HG02973 (cell line): ENCODE data around the gene CEACAM5.

Source experiments
- ATAC-seq: cut with Tn5 transposase; IDR thresholded peaks from one replicate; pipeline ENCODE4 v1.9.1; 2021; ENCODE audit warnings: moderate library complexity; ENCODE audit not compliant: unreplicated experiment

The CEACAM5 gene

GRCh38 chr19:41708481-41708880 is at the start of gene CEACAM5:
Gene CEACAM5, plus strand, starts transcription at chr19:41708626. Its CDS starts 106 bp downstream, at chr19:41708732.
- ATAC-seq, result no peak

- no peak for ATAC-seq
These were observed 42.4 kb upstream of the CEACAM5 start for GRCh38 chr19:41666075-41666474.

- no peak for ATAC-seq
These were observed 40.1 kb upstream of the CEACAM5 start for GRCh38 chr19:41668315-41668714.

GRCh38 chr19:41670755-41671154 is 37.7 kb upstream of the CEACAM5 start:
- no peak for ATAC-seq

- no peak for ATAC-seq
These were observed 36.9 kb upstream of the CEACAM5 start for GRCh38 chr19:41671486-41671885.

GRCh38 chr19:41682437-41682836 is 26.0 kb upstream of the CEACAM5 start:
- no peak for ATAC-seq

GRCh38 chr19:41687419-41687818 is 21.0 kb upstream of the CEACAM5 start:
- no peak for ATAC-seq

GRCh38 chr19:41688098-41688497 is 20.3 kb upstream of the CEACAM5 start, which contains the start of gene CEACAM7:
Gene CEACAM7, minus strand, starts transcription at chr19:41688270. Its CDS starts 105 bp downstream, at chr19:41688165.
- no peak for ATAC-seq

- ATAC-seq, result no peak
These were observed 19.7 kb upstream of the CEACAM5 start for GRCh38 chr19:41688687-41689086.

- ATAC-seq, result no peak
These were observed 18.2 kb upstream of the CEACAM5 start for GRCh38 chr19:41689993-41690800.

- no peak for ATAC-seq
These were observed 17.7 kb upstream of the CEACAM5 start for GRCh38 chr19:41690801-41691065.

GRCh38 chr19:41691268-41691970 is 17.0 kb upstream of the CEACAM5 start:
- ATAC-seq, result no peak

- ATAC-seq, result no peak
These were observed 14.2 kb upstream of the CEACAM5 start for GRCh38 chr19:41694196-41694595.

GRCh38 chr19:41694831-41695635 is 13.4 kb upstream of the CEACAM5 start:
- no peak for ATAC-seq

- ATAC-seq, result no peak
These were observed 12.7 kb upstream of the CEACAM5 start for GRCh38 chr19:41695745-41696144.

- no peak for ATAC-seq
These were observed 11.8 kb upstream of the CEACAM5 start for GRCh38 chr19:41696402-41697197.

- no peak for ATAC-seq
These were observed 11.1 kb upstream of the CEACAM5 start for GRCh38 chr19:41697198-41697855.

- no peak for ATAC-seq
These were observed 9.6 kb upstream of the CEACAM5 start for GRCh38 chr19:41698746-41699230.

GRCh38 chr19:41699231-41699967 is 9.0 kb upstream of the CEACAM5 start:
- ATAC-seq, result no peak
